NCI-H1694 (cell line): ENCODE results near the gene CDK6.
A peak's percentile ranks its signal among the peaks of the same experiment; 100 is the strongest.

Source experiments
- DNase-seq: peaks from one replicate; lab custom pipeline; 2025; lab: John Stamatoyannopoulos, UW

CDK6 gene

GRCh38 chr7:92845736-92846135, 9.4 kb upstream of the CDK6 start:
- DNase-seq: no peak

- no peak for DNase-seq
Measured at GRCh38 chr7:92843781-92844180, 7.4 kb upstream of the CDK6 start.

- DNase-seq: no peak
Measured at GRCh38 chr7:92843034-92843760, 6.8 kb upstream of the CDK6 start.

GRCh38 chr7:92841192-92841591, 4.8 kb upstream of the CDK6 start:
- no peak for DNase-seq

GRCh38 chr7:92840316-92840715, 3.9 kb upstream of the CDK6 start:
- no peak for DNase-seq

- no peak for DNase-seq
Measured at GRCh38 chr7:92839901-92840300, 3.5 kb upstream of the CDK6 start.

- DNase-seq: no peak
Measured at GRCh38 chr7:92838934-92839333, 2.6 kb upstream of the CDK6 start.

GRCh38 chr7:92837000-92837749, 802 bp upstream of the CDK6 start:
- no peak for DNase-seq

- DNase-seq: no peak
Measured at GRCh38 chr7:92835851-92836488, 403 bp downstream of the CDK6 start.

- DNase-seq: no peak
Measured at GRCh38 chr7:92835261-92835850, 1.0 kb downstream of the CDK6 start.

- no peak for DNase-seq
Measured at GRCh38 chr7:92834507-92835260, 1.7 kb downstream of the CDK6 start.

- DNase-seq: no peak
Measured at GRCh38 chr7:92833766-92834506, 2.4 kb downstream of the CDK6 start.

GRCh38 chr7:92833024-92833765, 3.2 kb downstream of the CDK6 start:
- peak; percentile 39 for DNase-seq

- no peak for DNase-seq
Measured at GRCh38 chr7:92832534-92833023, 3.8 kb downstream of the CDK6 start.

- DNase-seq: no peak
Measured at GRCh38 chr7:92831716-92832533, 4.4 kb downstream of the CDK6 start.

GRCh38 chr7:92830532-92831110, 5.8 kb downstream of the CDK6 start:
- DNase-seq: no peak

GRCh38 chr7:92830027-92830426, 6.3 kb downstream of the CDK6 start:
- DNase-seq: no peak

GRCh38 chr7:92827464-92828120, 8.8 kb downstream of the CDK6 start:
- DNase-seq: no peak
